Muscle of back (tissue), 11 donors: ENCODE measurements around the gene AGBL3. TPM values are rescaled to one million over a fixed set of nuclear protein-coding genes. Genes with fewer than 3 reads are reported as not detected.

Experiments
- DNase-seq, 3 donors: peaks; one replicate each; pipeline versions ENCODE4 v3.0.0 to v3.0.0-alpha.2; 2013
- polyA plus RNA-seq, 10 donors: library from polyadenylated mRNA; unstranded; fragments of 120-200 nt; gene quantifications; one replicate each; pipeline ENCODE4 v1.2.1, GENCODE V29; 2013; ENCODE audit not compliant: insufficient read length in 10 of 10

AGBL3 gene
- polyA plus RNA-seq, 10 donors: 1.8 to 7.6 (median 3.3) TPM

GRCh38 chr7:135184254-135184841, 198.0 kb downstream of the AGBL3 start:
- DNase-seq: no peak

Other genes starting within 250 kb of the AGBL3 start
- 100 to 1,000 TPM; 121 to 190 (median 136) TPM for gene CALD1, start 206.9 kb upstream of the AGBL3 start, polyA plus RNA-seq
- 10 to 100 TPM in 7 of 10 donors, 1 to 10 TPM in 3; 8.3 to 12.5 (median 10.3) TPM for gene TMEM140, start 161.6 kb downstream of the AGBL3 start, polyA plus RNA-seq
- gene CYREN, start 184.2 kb downstream of the AGBL3 start, polyA plus RNA-seq: 10 to 100 TPM; 26.5 to 34.7 (median 31.0) TPM
- gene WDR91, start 225.0 kb downstream of the AGBL3 start, polyA plus RNA-seq: 10 to 100 TPM in 6 of 10 donors, 1 to 10 TPM in 4; 6.7 to 14.3 (median 10.3) TPM
- under 1 TPM in 2 of 10 donors, not detected in 8; 0.22 to 0.30 TPM for gene STRA8, start 247.3 kb downstream of the AGBL3 start, polyA plus RNA-seq